ENCODE results near the gene LCTL.

GRCh38 chr15:66574596-66574950 lies 8.8 kb upstream of the LCTL start:
- TF ChIP-seq GATAD2B (conservative IDR thresholded peaks at IDR 0.05; ENCODE audit: low read depth) (no peak), RCOR1 (conservative IDR thresholded peaks at IDR 0.05; ENCODE audit: low read depth, low read length) (no peak)

Measured in GM12878 (cell line).